Astrocyte (in vitro differentiated cells and primary cell): ENCODE data around the gene WNT11.

Experiments
- EZH2 ChIP-seq: IDR thresholded peaks from 2 replicates; pipeline ENCODE4 v1.6.1; 2012; ENCODE audit warnings: mild to moderate bottlenecking, low read length, inconsistent platforms; ENCODE audit not compliant: insufficient read depth
- TF ChIP-seq, protein P1 (sequence below): IDR thresholded peaks from 2 replicates; pipeline ENCODE4 v1.5.1; 2011; ENCODE audit warnings: low read depth, mild to moderate bottlenecking, inconsistent platforms, low read length, moderate library complexity; ENCODE audit not compliant: insufficient read depth

DNA sequence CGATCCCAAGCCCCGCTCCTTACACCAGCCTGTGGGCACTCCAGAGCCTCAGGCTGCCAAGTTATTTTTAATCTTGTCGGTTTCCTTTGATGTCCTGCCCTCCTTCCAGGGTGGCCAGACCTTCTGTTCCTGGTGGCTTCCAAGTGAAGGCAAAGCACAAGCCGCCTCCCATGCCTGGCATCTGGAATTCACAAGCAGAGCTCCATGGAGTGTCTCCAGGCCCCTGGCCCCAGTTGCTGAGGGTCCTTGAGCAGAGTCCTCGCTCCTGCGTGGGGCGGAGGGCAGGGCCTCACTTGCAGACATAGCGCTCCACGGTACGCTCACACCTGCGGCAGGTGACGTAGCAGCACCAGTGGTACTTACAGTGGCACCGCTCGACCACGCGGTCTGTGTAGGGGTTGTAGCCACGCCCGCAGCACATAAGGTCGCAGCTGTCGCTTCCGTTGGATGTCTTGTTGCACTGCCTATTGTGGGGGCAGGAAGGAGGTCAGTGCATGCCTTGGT lies 19.5 kb downstream of the WNT11 start:
- TF ChIP-seq, protein P1, sequence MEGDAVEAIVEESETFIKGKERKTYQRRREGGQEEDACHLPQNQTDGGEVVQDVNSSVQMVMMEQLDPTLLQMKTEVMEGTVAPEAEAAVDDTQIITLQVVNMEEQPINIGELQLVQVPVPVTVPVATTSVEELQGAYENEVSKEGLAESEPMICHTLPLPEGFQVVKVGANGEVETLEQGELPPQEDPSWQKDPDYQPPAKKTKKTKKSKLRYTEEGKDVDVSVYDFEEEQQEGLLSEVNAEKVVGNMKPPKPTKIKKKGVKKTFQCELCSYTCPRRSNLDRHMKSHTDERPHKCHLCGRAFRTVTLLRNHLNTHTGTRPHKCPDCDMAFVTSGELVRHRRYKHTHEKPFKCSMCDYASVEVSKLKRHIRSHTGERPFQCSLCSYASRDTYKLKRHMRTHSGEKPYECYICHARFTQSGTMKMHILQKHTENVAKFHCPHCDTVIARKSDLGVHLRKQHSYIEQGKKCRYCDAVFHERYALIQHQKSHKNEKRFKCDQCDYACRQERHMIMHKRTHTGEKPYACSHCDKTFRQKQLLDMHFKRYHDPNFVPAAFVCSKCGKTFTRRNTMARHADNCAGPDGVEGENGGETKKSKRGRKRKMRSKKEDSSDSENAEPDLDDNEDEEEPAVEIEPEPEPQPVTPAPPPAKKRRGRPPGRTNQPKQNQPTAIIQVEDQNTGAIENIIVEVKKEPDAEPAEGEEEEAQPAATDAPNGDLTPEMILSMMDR: no peak
- no peak for TF ChIP-seq EZH2
